Neural progenitor cell (in vitro differentiated cells): ENCODE measurements around the gene QPCT.

Experiments used
- CTCF ChIP-seq: fragments of 200-600 bp; sonication (generic); IDR thresholded peaks from 2 replicates; pipeline ENCODE4 v1.5.1; 2017; ENCODE audit warnings: antibody characterized with exemption, mild to moderate bottlenecking
- EZH2 ChIP-seq: fragments of 200-600 bp; sonication (generic); IDR thresholded peaks from 2 replicates; pipeline ENCODE4 v1.6.1; 2017; ENCODE audit warnings: antibody characterized with exemption, mild to moderate bottlenecking, moderate library complexity
- EZH2phosphoT487 ChIP-seq: fragments of 200-600 bp; sonication (generic); IDR thresholded peaks from 2 replicates; pipeline ENCODE4 v1.6.1; 2017; ENCODE audit warnings: antibody characterized with exemption

GRCh38 chr2:37335604-37336003 is 8.8 kb upstream of the QPCT start:
- no peak for TF ChIP-seq CTCF
- TF ChIP-seq EZH2phosphoT487 = no peak
- TF ChIP-seq EZH2 = no peak
